ENCODE results near the gene GPN2. TPM values are rescaled to one million over a fixed set of nuclear protein-coding genes. Genes with fewer than 3 reads are reported as not detected.

GPN2 gene
- total and polyA plus RNA-seq, 9 of the 15 experiments (the other 6 are each of a cell fraction or from before 2014, with no cell fraction given), result 9.9 to 58.8 (median 20.4) TPM

DNA sequence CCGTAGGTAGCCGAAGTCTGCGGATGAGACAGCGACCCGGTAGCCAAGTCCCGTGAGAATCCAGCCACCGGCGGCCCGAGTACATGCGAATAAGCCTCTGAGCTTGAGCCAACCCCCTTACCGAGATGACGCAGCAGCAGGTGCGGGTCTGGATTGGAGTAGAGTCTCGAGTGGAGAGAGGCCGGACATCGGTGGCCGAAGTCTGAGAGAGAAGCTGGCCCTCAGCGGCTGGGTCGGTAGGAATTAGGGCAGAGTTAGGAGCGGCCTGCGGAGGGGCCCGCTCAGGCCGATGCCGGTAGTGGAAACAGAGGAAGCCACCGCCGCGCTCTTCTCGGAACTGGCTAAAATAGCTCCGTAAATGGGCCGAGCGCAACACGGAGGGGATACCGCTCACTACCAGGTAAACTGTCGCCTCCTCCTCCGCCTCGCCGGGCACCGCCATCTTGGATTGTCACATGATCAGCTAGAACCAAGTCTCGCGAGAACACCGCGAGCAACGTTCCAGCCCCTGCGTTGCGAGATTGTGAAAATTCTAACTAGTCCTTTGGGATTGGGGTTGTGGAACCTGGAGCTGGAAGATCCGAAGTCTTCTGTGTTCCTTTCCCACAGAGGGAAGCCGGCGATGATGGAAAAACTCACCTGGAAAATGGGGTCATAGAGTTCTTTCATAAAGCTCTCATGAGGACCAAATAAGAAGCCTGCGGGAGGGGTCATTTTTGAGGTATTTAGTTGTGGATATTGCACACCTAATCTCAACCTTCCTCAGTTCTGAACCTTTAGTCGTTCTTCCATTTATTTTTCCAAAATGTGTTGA, 10.1 kb upstream of the GPN2 start, which contains the start of gene GPATCH3 (continued):
- TF ChIP-seq POLR2G (IDR thresholded peaks at IDR 0.05; ENCODE audit: low read depth, low read length) (peak; percentile 90), GABPB1 (CRISPR knock-in tag; IDR thresholded peaks at IDR 0.05) (peak; percentile 41; the same call in 1 of the 2 replicates), ZNF75A (CRISPR knock-in tag; IDR thresholded peaks at IDR 0.05) (no peak), CEBPG (CRISPR knock-in tag; IDR thresholded peaks at IDR 0.05) (peak; percentile 49; the same call in 1 of the 2 replicates), CEBPG (tag; conservative IDR thresholded peaks at IDR 0.05 in 1 of 2, IDR thresholded peaks at IDR 0.05 in 1 of 2) (peak; percentile 48 to 71; a peak in 3 of 4 replicates), MYBL2 (IDR thresholded peaks at IDR 0.05; ENCODE audit: low read depth) (no peak), MYBL2 (CRISPR knock-in tag; IDR thresholded peaks at IDR 0.05; ENCODE audit: borderline replicate concordance) (no peak), TSC22D4 (tag; IDR thresholded peaks at IDR 0.05) (no peak), TAF9B (IDR thresholded peaks at IDR 0.05; ENCODE audit: partially characterized antibody) (peak; percentile 97), SAP30 (IDR thresholded peaks at IDR 0.05; ENCODE audit: borderline replicate concordance, insufficient read depth, low read depth, low read length, poor library complexity, severe bottlenecking) (peak; percentile 100), NFYB (IDR thresholded peaks at IDR 0.05; ENCODE audit: extremely low read depth, insufficient read length) (no peak), BMI1 (IDR thresholded peaks at IDR 0.05; ENCODE audit: low read length) (no peak), GABPA (tag; conservative IDR thresholded peaks at IDR 0.05; ENCODE audit: low read depth) (peak; percentile 28; the same call in 1 of the 2 replicates), XRCC4 (IDR thresholded peaks at IDR 0.05; ENCODE audit: extremely low read depth, insufficient read depth, insufficient read length) (no peak), ZBTB26 (CRISPR knock-in tag; IDR thresholded peaks at IDR 0.05) (0 out of 2 replicates have a peak, but pooled peaks have one; percentile 3), ZNF197 (CRISPR knock-in tag; IDR thresholded peaks at IDR 0.05; ENCODE audit: low read depth) (no peak), TARDBP (IDR thresholded peaks at IDR 0.05) (no peak), NFIC (IDR thresholded peaks at IDR 0.05) (peak; percentile 37), ZNF274 (IDR thresholded peaks at IDR 0.05; ENCODE audit: borderline replicate concordance, low read depth, low read length) (no peak), HINFP (tag; conservative IDR thresholded peaks at IDR 0.05; ENCODE audit: low read depth) (no peak), DPF2 (IDR thresholded peaks at IDR 0.05) (no peak), CREBBP (IDR thresholded peaks at IDR 0.05; ENCODE audit: low read depth, low read length) (no peak)
- TF ChIP-seq, protein P1, sequence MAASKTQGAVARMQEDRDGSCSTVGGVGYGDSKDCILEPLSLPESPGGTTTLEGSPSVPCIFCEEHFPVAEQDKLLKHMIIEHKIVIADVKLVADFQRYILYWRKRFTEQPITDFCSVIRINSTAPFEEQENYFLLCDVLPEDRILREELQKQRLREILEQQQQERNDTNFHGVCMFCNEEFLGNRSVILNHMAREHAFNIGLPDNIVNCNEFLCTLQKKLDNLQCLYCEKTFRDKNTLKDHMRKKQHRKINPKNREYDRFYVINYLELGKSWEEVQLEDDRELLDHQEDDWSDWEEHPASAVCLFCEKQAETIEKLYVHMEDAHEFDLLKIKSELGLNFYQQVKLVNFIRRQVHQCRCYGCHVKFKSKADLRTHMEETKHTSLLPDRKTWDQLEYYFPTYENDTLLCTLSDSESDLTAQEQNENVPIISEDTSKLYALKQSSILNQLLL (CRISPR knock-in tag; IDR thresholded peaks at IDR 0.05; ENCODE audit: borderline replicate concordance), result no peak
- TF ChIP-seq, protein P2, sequence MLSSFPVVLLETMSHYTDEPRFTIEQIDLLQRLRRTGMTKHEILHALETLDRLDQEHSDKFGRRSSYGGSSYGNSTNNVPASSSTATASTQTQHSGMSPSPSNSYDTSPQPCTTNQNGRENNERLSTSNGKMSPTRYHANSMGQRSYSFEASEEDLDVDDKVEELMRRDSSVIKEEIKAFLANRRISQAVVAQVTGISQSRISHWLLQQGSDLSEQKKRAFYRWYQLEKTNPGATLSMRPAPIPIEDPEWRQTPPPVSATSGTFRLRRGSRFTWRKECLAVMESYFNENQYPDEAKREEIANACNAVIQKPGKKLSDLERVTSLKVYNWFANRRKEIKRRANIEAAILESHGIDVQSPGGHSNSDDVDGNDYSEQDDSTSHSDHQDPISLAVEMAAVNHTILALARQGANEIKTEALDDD (IDR thresholded peaks at IDR 0.05), result peak; percentile 98

Data from K562 (cell line).